ENCODE measurements around the gene SIGLEC8.

GRCh38 chr19:51410950-51411748 lies 47.1 kb downstream of the SIGLEC8 start:
- no peak for TF ChIP-seq POLR2A (IDR thresholded peaks at IDR 0.05)
- TF ChIP-seq, protein P1, sequence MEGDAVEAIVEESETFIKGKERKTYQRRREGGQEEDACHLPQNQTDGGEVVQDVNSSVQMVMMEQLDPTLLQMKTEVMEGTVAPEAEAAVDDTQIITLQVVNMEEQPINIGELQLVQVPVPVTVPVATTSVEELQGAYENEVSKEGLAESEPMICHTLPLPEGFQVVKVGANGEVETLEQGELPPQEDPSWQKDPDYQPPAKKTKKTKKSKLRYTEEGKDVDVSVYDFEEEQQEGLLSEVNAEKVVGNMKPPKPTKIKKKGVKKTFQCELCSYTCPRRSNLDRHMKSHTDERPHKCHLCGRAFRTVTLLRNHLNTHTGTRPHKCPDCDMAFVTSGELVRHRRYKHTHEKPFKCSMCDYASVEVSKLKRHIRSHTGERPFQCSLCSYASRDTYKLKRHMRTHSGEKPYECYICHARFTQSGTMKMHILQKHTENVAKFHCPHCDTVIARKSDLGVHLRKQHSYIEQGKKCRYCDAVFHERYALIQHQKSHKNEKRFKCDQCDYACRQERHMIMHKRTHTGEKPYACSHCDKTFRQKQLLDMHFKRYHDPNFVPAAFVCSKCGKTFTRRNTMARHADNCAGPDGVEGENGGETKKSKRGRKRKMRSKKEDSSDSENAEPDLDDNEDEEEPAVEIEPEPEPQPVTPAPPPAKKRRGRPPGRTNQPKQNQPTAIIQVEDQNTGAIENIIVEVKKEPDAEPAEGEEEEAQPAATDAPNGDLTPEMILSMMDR (IDR thresholded peaks at IDR 0.05) = no peak
